Testis (tissue), 2 donors: ENCODE data around the gene SLC35D1.

Source experiments
- POLR2A ChIP-seq: fragments of 450-650 bp; IDR thresholded peaks from one replicate; pipeline ENCODE4 v1.6.1; 2017; ENCODE audit warnings: antibody characterized with exemption, mild to moderate bottlenecking, moderate library complexity
- TF ChIP-seq, protein P1 (sequence below), 3 experiments: fragments of 450-650 bp in 2 of 3; fragments of 200-600 bp in 1 of 3; sonication (generic) in 1 of 3; IDR thresholded peaks; one replicate each; pipeline ENCODE4 v1.5.1; 2016 to 2019; ENCODE audit warnings: antibody characterized with exemption in 3 of 3, mild to moderate bottlenecking in 2 of 3, moderate library complexity in 1 of 3

DNA sequence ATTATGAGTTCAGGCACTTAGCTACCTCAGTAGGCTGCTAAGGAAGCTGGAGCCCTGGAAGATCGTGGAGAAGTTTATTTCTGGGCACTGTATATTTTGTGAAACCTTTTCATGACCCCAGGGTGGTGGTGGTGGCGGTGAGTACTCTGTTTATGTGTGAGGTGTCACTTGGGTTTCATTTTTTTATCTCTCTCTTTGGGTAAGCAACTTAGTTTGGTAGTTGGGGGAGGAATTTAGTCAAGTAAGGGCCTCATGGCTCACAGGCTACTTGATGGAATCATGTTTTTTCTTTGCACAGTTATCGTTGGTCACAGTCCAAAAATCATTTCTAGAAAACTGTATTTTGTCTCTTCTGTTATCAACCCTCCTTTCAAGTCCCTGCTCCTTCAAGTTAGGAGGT lies 46.9 kb upstream of the SLC35D1 start:
- TF ChIP-seq, protein P1, sequence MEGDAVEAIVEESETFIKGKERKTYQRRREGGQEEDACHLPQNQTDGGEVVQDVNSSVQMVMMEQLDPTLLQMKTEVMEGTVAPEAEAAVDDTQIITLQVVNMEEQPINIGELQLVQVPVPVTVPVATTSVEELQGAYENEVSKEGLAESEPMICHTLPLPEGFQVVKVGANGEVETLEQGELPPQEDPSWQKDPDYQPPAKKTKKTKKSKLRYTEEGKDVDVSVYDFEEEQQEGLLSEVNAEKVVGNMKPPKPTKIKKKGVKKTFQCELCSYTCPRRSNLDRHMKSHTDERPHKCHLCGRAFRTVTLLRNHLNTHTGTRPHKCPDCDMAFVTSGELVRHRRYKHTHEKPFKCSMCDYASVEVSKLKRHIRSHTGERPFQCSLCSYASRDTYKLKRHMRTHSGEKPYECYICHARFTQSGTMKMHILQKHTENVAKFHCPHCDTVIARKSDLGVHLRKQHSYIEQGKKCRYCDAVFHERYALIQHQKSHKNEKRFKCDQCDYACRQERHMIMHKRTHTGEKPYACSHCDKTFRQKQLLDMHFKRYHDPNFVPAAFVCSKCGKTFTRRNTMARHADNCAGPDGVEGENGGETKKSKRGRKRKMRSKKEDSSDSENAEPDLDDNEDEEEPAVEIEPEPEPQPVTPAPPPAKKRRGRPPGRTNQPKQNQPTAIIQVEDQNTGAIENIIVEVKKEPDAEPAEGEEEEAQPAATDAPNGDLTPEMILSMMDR (IDR thresholded peaks at IDR 0.05) = no peak
- TF ChIP-seq POLR2A = no peak
